ENCODE results near the gene LRRC34. TPM values are rescaled to one million over a fixed set of nuclear protein-coding genes. Genes with fewer than 3 reads are reported as not detected.
A peak's percentile ranks its signal among the peaks of the same experiment; 100 is the strongest.

Gene LRRC34
- polyA plus RNA-seq, 1 donor (not counting 4 experiments of a cell fraction or from before 2014, with no cell fraction given), result 0.43 TPM

GRCh38 chr3:169758359-169758994, 54.2 kb downstream of the LRRC34 start:
- no peak for FAIRE-seq
- Histone ChIP-seq H3K4me1 (ENCODE audit: control insufficient read depth, extremely low read depth, insufficient read depth, low read length) (peaks cover 30% of the 10 kb centered on the region), H3K9me1 (ENCODE audit: control insufficient read depth, extremely low read depth, insufficient read depth, low read length) (peaks cover 2% of the 10 kb centered on the region), H3K9ac (ENCODE audit: control insufficient read depth, extremely low read depth, insufficient read depth, low read length) (no peak overlapping the region), H3K27me3 (ENCODE audit: control insufficient read depth, extremely low read depth, insufficient read depth, low read length) (no peaks in the 10 kb centered on the region), H4K20me1 (ENCODE audit: control insufficient read depth, extremely low read depth, insufficient read depth, low read length) (no peaks in the 10 kb centered on the region), H3K36me3 (ENCODE audit: control insufficient read depth in 2 of 2, extremely low read depth in 1 of 2, insufficient read depth in 2 of 2, low read length in 2 of 2) (no peaks in the 10 kb centered on the region), H3K4me2 (ENCODE audit: control insufficient read depth, extremely low read depth, insufficient read depth, low read depth, low read length) (no peak overlapping the region), H3K4me3 (ENCODE audit: control insufficient read depth in 2 of 3, extremely low read depth in 1 of 3, insufficient read depth in 2 of 3, low read depth in 1 of 3, low read length in 3 of 3) (no peak overlapping the region), H3K9me3 (ENCODE audit: control insufficient read depth, low read depth, low read length) (peaks cover 2% of the 10 kb centered on the region), H3K79me2 (ENCODE audit: control insufficient read depth, insufficient read depth, low read length) (no peaks in the 10 kb centered on the region), H2AFZ (ENCODE audit: control insufficient read depth, low read length) (no peak overlapping the region), H3K27ac (ENCODE audit: control insufficient read depth, insufficient read depth, low read length) (peak overlapping the region; percentile 2)
- TF ChIP-seq, protein P1, sequence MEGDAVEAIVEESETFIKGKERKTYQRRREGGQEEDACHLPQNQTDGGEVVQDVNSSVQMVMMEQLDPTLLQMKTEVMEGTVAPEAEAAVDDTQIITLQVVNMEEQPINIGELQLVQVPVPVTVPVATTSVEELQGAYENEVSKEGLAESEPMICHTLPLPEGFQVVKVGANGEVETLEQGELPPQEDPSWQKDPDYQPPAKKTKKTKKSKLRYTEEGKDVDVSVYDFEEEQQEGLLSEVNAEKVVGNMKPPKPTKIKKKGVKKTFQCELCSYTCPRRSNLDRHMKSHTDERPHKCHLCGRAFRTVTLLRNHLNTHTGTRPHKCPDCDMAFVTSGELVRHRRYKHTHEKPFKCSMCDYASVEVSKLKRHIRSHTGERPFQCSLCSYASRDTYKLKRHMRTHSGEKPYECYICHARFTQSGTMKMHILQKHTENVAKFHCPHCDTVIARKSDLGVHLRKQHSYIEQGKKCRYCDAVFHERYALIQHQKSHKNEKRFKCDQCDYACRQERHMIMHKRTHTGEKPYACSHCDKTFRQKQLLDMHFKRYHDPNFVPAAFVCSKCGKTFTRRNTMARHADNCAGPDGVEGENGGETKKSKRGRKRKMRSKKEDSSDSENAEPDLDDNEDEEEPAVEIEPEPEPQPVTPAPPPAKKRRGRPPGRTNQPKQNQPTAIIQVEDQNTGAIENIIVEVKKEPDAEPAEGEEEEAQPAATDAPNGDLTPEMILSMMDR (optimal IDR thresholded peaks at IDR 0.05 in 1 of 3, IDR thresholded peaks at IDR 0.05 in 1 of 3, conservative IDR thresholded peaks at IDR 0.05 in 1 of 3; ENCODE audit: extremely low read depth in 1 of 3, insufficient read depth in 2 of 3, low read length in 3 of 3), result no peak
- TF ChIP-seq EZH2 (IDR thresholded peaks at IDR 0.05; ENCODE audit: low read length), result no peak
- dilution Hi-C loops (cut with MboI; ENCODE audit: extremely low pct_ligation_motif_present, low sequenced_read_pairs), result no loop called here
- DNase-seq (ENCODE audit: low read depth, low spot score), result no peak

- peak overlapping the region in 2 of 3 experiments; percentile 1 to 14 for H3K4me3 ChIP-seq (ENCODE audit: control insufficient read depth in 2 of 3, extremely low read depth in 1 of 3, insufficient read depth in 2 of 3, low read depth in 1 of 3, low read length in 3 of 3)
- H3K27ac ChIP-seq (ENCODE audit: control insufficient read depth, insufficient read depth, low read length), result peak overlapping the region; percentile 96
- no peaks in the 10 kb centered on the region for H4K20me1 ChIP-seq (ENCODE audit: control insufficient read depth, extremely low read depth, insufficient read depth, low read length)
- peaks cover 30% of the 10 kb centered on the region for H3K4me1 ChIP-seq (ENCODE audit: control insufficient read depth, extremely low read depth, insufficient read depth, low read length)
- H3K4me2 ChIP-seq (ENCODE audit: control insufficient read depth, extremely low read depth, insufficient read depth, low read depth, low read length), result peak overlapping the region; percentile 76
- peak; percentile 44 for DNase-seq (ENCODE audit: low read depth, low spot score)
- dilution Hi-C loops (cut with MboI; ENCODE audit: extremely low pct_ligation_motif_present, low sequenced_read_pairs), result no loop called here
- peaks cover 2% of the 10 kb centered on the region for H3K9me1 ChIP-seq (ENCODE audit: control insufficient read depth, extremely low read depth, insufficient read depth, low read length)
- peak; percentile 36 for FAIRE-seq
- peak overlapping the region; percentile 70 for H3K9ac ChIP-seq (ENCODE audit: control insufficient read depth, extremely low read depth, insufficient read depth, low read length)
- no peak overlapping the region for H2AFZ ChIP-seq (ENCODE audit: control insufficient read depth, low read length)
- H3K36me3 ChIP-seq (ENCODE audit: control insufficient read depth in 2 of 2, extremely low read depth in 1 of 2, insufficient read depth in 2 of 2, low read length in 2 of 2), result no peaks in the 10 kb centered on the region
- H3K27me3 ChIP-seq (ENCODE audit: control insufficient read depth, extremely low read depth, insufficient read depth, low read length), result no peaks in the 10 kb centered on the region
- no peaks in the 10 kb centered on the region for H3K9me3 ChIP-seq (ENCODE audit: control insufficient read depth, low read depth, low read length)
- H3K79me2 ChIP-seq (ENCODE audit: control insufficient read depth, insufficient read depth, low read length), result no peaks in the 10 kb centered on the region
- no peak for TF ChIP-seq EZH2 (IDR thresholded peaks at IDR 0.05; ENCODE audit: low read length)
- TF ChIP-seq, protein P1 (optimal IDR thresholded peaks at IDR 0.05 in 1 of 3, IDR thresholded peaks at IDR 0.05 in 1 of 3, conservative IDR thresholded peaks at IDR 0.05 in 1 of 3; ENCODE audit: extremely low read depth in 1 of 3, insufficient read depth in 2 of 3, low read length in 3 of 3), result no peak
These were observed 57.2 kb downstream of the LRRC34 start for GRCh38 chr3:169755488-169755887.
